ENCODE data around the gene PHF13. TPM values are rescaled to one million over a fixed set of nuclear protein-coding genes. Genes with fewer than 3 reads are reported as not detected.

Gene PHF13
- total and polyA plus RNA-seq, 9 of the 15 experiments (the other 6 are each of a cell fraction or from before 2014, with no cell fraction given): 1.8 to 36.1 (median 11.7) TPM

GRCh38 chr1:6602669-6603237 is 10.8 kb upstream of the PHF13 start, which contains the start of gene KLHL21 (continued):
- TF ChIP-seq ZNF609 (CRISPR knock-in tag; IDR thresholded peaks at IDR 0.05; ENCODE audit: borderline replicate concordance): no peak
- no peak for TF ChIP-seq HIVEP1 (CRISPR knock-in tag; IDR thresholded peaks at IDR 0.05)
- TF ChIP-seq ZNF77 (CRISPR knock-in tag; IDR thresholded peaks at IDR 0.05): no peak
- TF ChIP-seq ZNF444 (CRISPR knock-in tag; IDR thresholded peaks at IDR 0.05): no peak
- no peak for TF ChIP-seq DIDO1 (tag; IDR thresholded peaks at IDR 0.05; ENCODE audit: low read depth)
- TF ChIP-seq ZNF639 (CRISPR knock-in tag; conservative IDR thresholded peaks at IDR 0.05 in 1 of 2, IDR thresholded peaks at IDR 0.05 in 1 of 2): peak; percentile 18 to 86; a peak in 2 of 4 replicates
- TF ChIP-seq SIN3B (IDR thresholded peaks at IDR 0.05; ENCODE audit: low read depth): peak; percentile 77; the same call in 1 of the 2 replicates
- no peak for TF ChIP-seq TRIM25 (IDR thresholded peaks at IDR 0.05; ENCODE audit: borderline replicate concordance)
- TF ChIP-seq ZNF324 (CRISPR knock-in tag; IDR thresholded peaks at IDR 0.05): no peak
- TF ChIP-seq SREBF2 (CRISPR knock-in tag; IDR thresholded peaks at IDR 0.05): no peak
- TF ChIP-seq ZNF224 (CRISPR knock-in tag; IDR thresholded peaks at IDR 0.05): no peak
- no peak; the same call in 1 of the 2 replicates for TF ChIP-seq ESRRA (IDR thresholded peaks at IDR 0.05; ENCODE audit: borderline replicate concordance, low read depth)
- no peak for TF ChIP-seq BRCA1 (IDR thresholded peaks at IDR 0.05)
- TF ChIP-seq BRCA1 (CRISPR knock-in tag; IDR thresholded peaks at IDR 0.05): no peak
- TF ChIP-seq HBP1 (CRISPR knock-in tag; IDR thresholded peaks at IDR 0.05): no peak
- TF ChIP-seq MIER1 (IDR thresholded peaks at IDR 0.05; ENCODE audit: low read depth): no peak
- TF ChIP-seq BDP1 (IDR thresholded peaks at IDR 0.05; ENCODE audit: insufficient read depth, insufficient read length): no peak
- no peak for TF ChIP-seq TCFL5 (CRISPR knock-in tag; conservative IDR thresholded peaks at IDR 0.05)
- no peak for TF ChIP-seq HNRNPH1 (optimal IDR thresholded peaks at IDR 0.05; ENCODE audit: low read depth, low read length)
- TF ChIP-seq ARNT (IDR thresholded peaks at IDR 0.05): no peak

Measured in K562 (cell line).